Fibroblast of peridontal ligament (primary cell): ENCODE data around the gene LILRB1.
"Not testable (repeated sequence)": the region's sequence is repeated elsewhere in the genome, so short reads cannot be mapped to it uniquely, and the experiment has no call there.

ENCODE experiments used
- DNase-seq: peaks from one replicate; pipeline ENCODE4 v3.0.0-alpha.2; 2010; ENCODE audit errors: extremely low read depth

LILRB1 gene

DNA sequence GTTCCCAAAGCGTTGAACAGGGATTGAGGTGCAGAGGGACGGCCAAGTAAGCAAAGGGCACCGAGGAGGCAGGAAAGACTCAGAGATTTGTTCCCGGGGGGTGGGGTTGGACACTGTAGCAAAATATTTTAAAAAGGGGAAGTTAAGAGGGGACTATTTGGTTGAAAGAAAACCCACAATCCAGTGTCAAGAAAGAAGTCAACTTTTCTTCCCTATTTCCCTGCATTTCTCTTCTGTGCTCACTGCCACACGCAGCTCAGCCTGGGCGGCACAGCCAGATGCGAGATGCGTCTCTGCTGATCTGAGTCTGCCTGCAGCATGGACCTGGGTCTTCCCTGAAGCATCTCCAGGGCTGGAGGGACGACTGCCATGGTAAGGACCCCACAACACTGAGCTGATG lies at the start of gene LILRB1:
TSS of gene LILRB1 (plus strand) at position 223 of the 400 bp plus-strand sequence. CDS start 590 bp downstream, outside the sequence.
- not testable (repeated sequence) for DNase-seq

DNA sequence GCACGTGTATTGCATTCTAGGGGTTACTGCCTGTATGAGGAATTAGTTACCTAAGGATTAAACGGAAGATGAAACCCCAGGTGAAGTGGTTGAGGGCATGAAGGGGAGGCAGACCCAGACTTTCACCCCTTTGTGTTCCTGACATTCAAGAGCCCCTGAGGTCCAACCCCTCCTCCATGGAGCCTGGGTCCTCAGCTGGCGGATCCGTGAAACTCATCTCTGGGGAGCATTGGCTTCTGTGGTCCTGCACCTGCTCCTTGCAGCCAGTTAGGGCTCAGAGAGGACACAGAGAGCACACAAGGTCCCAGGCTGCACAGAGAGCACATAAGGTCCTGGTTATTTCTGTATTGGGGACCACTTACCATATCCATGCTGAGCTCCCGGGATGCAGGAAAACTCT lies 43.9 kb upstream of the LILRB1 start:
- no peak for DNase-seq

DNA sequence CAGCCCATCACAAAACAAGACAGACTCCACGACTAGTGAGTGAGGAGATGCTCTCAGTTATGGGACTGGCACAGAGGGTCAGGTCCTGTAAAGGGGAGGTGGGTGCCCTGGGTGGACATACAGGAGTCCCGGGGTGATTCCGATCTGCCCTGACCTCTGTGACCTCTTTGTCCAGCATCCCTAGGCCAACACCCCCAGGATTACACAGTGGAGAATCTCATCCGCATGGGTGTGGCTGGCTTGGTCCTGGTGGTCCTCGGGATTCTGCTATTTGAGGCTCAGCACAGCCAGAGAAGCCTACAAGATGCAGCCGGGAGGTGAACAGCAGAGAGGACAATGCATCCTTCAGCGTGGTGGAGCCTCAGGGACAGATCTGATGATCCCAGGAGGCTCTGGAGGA lies 43.3 kb upstream of the LILRB1 start:
- DNase-seq: no peak

DNA sequence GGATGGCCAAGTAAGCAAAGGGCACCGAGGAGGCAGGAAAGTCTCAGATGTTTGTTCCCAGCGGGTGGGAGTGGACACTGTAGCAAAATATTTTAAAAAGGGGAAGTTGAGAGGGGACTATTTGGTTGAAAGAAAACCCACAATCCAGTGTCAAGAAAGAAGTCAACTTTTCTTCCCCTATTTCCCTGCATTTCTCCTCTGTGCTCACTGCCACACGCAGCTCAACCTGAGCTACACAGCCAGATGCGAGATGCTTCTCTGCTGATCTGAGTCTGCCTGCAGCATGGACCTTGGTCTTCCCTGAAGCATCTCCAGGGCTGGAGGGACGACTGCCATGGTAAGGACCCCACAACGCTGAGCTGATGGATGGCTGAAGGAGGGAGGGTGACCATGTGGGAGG lies 36.8 kb upstream of the LILRB1 start, which contains the start of gene LILRA1:
TSS of gene LILRA1 (plus strand) at position 188 of the 400 bp plus-strand sequence. CDS start 613 bp downstream, outside the sequence.
- not testable (repeated sequence) for DNase-seq

DNA sequence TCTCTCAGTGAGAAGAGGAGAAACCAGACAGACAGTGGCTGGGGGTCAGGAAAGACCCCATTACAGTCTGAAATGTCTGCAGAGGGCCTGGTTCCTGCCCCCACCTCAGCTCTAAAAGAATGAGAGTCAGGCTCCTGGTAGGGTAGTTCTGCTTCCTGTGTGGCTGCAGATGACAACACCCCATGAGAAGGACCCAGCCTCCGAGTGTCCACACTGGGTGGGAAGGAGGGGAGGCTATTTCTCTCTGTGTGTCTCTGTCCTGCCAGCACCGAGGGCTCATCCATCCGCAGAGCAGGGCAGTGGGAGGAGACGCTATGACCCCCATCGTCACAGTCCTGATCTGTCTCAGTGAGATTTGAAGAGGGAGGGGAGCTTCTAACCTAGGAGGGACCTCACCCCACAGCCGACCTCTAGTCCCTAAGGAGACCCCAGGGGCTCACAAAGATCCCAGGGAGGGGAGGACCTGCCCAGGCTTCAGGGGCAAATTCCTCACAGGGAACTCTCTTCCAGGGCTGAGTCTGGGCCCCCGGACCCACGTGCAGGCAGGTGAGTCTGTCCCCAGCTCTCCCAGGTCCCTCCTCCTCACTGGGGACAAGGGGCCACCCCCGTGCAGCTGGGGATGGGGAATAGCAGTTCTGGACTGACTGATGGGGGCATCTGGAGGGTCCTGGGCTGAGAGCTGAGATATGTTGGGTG lies 36.2 kb upstream of the LILRB1 start:
- not testable (repeated sequence) for DNase-seq

DNA sequence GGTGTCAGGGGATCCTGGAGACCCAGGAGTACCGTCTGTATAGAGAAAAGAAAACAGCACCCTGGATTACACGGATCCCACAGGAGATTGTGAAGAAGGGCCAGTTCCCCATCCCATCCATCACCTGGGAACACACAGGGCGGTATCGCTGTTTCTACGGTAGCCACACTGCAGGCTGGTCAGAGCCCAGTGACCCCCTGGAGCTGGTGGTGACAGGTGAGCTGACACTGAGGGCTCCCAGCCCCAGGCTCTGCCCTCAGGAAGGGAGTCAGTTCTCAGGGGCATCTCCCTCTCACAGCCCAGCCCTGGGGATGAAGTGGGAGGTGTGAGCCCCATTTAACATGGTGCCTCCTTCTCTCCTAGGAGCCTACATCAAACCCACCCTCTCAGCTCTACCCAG lies 35.5 kb upstream of the LILRB1 start:
- no peak for DNase-seq

DNA sequence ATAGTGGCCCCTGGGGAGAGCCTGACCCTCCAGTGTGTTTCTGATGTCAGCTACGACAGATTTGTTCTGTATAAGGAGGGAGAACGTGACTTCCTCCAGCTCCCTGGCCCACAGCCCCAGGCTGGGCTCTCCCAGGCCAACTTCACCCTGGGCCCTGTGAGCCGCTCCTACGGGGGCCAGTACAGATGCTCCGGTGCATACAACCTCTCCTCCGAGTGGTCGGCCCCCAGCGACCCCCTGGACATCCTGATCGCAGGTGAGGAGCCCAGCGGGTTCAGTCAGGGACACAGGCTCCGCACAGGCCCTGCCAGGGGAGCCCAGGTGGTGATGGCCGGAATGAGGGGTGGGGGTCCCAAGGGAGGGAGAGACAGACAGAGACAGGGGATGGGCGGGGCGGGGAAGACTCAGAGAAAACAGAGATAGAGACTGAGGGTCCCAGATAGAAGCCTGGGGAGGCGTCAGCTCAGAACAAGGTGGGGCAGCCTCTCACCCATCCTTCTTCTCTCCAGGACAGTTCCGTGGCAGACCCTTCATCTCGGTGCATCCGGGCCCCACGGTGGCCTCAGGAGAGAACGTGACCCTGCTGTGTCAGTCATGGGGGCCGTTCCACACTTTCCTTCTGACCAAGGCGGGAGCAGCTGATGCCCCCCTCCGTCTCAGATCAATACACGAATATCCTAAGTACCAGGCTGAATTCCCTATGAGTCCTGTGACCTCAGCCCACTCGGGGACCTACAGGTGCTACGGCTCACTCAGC lies 34.4 kb upstream of the LILRB1 start:
- not testable (repeated sequence) for DNase-seq

DNA sequence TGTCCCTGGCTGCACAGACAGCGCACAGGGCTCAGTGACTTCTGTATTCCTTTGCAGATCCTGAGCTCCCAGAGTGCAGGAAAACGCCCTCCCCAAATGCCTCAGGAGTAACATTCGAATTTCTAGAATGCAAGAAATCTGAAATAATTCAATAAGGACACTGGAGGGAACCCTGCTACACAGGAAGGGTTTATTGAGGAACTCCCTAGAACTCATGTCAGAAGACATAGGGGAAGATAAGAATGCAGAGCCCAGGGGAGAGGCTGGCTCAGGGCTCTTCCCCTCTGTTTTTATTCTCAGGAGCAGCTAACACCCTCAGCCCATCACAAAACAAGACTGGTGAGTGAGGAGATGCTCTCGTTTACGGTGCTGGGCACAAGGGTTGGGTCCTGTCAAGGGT lies 30.1 kb upstream of the LILRB1 start:
- DNase-seq: no peak

DNA sequence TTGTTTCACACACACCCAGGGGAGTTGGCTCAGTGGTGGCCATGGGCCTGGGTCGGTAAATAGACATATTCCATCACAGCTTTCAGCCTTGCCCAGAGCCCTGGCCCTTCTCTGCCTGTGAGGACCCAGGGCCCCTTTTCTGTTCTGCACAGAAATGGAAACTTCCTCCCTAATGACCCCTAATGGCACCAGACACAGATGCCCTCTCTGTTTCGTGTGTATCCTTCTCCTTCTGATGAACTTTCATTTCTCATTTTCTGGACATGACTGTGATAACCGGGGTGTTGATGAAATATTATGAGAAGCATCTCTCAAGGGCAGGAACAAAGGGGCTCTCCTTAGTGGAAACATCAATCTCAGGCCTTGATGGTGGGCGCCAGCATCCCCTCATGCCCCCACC lies 24.1 kb upstream of the LILRB1 start:
- no peak for DNase-seq

DNA sequence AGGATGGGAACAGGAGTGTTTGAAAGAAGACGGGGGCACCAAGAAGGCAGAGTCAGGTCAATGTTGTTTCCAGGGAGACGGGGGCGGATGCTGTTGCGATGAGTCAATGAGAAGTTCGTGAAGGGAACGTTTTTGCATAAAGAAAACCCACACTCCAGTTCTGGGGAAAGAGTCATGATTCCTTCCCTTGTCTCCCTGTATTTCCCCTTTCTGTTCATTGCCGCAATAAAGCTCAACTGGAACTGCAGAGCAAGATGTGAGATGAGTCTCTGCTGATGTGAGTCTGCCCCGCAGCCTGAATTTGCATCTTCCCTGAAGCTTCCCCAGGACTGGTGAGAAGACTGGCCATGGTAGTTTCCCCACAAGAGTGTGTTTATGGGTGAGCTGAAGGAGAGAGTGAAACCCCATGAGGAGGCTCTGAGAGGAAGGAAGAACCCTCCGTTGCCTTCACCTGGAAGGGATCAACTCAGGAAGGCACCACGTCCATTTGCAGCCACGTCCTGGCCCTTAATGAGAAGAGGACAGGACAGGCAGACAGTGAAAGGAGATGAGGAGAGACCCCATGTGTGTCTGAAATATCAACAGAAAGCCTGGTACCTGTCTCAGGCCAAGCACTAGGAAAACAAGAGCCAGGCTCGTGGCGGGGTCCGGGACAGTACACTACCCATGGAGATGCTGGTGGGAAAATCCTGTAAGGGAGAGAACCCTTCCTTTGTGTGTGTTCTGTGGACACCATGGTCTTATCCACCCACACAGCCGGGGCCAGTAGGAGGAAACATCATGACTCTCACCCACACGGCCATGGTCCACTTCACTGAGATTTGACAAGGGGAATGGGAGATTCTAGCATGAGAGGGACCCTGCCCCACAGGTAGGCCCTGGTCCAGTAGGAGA lies 23.1 kb upstream of the LILRB1 start:
- no peak for DNase-seq

DNA sequence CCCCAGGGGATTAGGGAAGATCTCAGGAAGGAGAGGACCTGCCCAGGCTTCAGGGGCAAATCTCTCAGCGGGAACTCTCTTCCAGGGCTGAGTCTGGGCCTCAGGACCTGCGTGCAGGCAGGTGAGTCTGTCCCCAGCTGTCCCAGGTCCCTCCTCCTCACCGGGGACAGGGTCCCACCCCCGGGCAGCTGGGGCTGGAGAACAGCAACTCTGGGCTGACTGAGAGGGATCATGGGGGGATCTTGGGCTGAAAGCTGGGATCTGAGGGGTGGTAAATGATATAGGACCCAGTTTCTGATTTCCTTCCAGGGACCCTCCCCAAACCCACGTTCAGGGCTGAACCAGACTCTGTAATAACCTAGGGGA lies 22.5 kb upstream of the LILRB1 start:
- no peak for DNase-seq

DNA sequence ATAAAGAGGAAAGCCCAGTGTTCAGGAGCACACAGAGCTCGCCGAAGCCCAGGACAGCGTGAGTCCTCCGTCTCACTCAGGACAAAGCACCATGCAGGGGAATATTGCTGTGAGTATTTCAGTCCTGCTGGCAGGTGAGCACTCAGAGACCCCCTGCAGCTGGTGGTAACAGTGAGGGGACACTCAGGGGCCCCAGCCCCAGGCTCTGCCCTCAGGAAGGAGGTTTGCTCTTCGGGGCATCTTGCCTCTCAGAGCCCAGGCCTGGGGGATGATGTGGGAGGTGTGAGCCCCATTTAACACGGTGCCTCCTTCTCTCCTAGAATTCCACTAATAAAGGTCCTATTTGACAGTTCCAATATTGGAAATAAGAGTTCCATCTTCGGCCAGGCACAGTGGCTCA lies 22.1 kb upstream of the LILRB1 start:
- no peak for DNase-seq

DNA sequence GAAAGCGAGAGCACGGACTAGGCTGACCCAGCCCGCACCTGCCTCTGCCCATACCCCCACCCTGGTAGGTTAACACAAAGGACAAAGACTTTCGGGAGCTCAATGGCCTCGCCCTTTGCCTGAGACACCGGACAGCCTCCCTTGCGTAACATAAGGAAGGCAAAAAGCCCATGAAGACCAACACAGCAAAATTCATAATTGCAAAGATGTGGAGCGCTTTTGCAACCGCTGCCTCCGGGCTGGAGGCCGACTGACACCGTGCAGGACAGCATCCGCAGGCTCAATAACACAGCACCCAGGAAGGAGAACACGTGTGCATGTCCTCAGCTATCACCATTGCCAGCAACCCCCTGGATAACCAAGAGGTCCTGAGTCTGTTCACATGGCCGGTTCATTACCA lies 21.5 kb upstream of the LILRB1 start:
- DNase-seq: no peak

DNA sequence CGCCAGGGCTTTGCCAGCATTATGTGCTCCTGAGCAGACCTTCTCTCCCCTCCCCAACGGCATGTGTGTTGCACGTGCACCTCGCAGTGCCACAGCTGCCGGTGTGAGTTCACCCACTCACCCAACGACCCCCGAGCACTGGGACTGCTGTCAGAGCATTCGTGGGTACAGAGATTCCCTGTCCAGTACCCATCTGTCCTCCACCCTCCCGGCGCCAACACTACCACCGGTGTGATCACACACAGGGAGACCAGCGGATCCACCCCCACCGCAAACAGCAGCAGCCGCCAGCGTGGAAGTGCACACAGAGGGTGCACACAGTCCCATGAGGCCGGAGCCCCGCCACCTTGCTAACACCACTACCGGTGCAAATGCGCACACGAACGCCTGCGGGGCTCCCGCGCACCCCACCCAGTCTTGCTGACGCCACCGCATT lies 20.9 kb upstream of the LILRB1 start:
- no peak for DNase-seq

DNA sequence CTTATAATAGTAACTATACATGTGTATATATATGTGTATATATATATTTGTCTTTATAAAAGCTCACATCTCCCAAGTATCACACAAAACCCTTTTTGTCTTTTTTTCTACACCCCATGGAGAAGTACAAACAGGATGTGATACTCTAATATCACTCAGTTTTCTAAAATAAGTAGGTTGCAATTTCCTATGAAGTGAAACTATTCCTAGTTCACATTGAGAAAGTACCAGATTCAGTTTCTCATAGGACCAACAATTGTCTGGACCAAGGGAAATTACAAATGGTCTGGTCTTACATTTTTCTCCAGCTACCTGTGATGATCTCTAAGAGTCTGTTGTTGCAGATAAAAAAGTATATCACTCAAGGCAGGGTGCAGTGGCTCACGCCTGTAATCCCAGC lies 17.9 kb upstream of the LILRB1 start:
- DNase-seq: no peak

DNA sequence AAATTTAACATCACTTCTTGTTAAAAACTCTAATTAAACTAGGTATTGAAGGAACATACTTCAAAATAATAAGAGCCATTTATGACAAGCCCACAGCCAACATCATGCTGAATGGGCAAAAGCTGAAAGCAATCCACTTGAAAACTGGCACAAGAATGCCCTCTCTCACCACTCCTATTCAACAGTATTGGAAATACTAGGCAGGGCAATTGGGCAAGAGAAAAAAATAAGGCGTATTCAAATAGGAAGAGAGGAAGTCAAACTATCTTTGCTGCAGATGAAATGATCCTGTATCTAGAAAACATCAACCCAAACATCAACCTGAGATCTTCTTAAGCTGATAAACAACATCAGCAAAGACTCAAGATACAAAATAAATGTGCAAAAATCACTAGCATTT lies 15.6 kb upstream of the LILRB1 start:
- DNase-seq: no peak

DNA sequence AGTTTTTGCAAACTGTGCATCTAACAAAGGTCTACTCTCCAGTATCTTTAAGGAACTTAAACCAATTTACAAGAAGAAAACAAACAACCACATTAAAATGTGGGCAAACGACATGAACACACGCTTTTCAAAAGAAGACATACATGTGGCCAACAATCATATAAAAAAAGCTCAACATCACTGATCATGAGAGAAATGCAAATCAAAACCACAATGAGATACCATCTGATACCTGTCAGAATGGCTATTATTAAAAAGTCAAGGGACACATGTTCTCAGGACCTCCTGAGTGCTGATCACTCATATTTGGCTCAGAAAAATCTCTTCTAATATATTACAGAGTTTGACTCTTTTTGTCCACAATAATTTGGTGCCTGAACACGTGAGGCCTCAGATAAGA lies 14.2 kb upstream of the LILRB1 start:
- no peak for DNase-seq

DNA sequence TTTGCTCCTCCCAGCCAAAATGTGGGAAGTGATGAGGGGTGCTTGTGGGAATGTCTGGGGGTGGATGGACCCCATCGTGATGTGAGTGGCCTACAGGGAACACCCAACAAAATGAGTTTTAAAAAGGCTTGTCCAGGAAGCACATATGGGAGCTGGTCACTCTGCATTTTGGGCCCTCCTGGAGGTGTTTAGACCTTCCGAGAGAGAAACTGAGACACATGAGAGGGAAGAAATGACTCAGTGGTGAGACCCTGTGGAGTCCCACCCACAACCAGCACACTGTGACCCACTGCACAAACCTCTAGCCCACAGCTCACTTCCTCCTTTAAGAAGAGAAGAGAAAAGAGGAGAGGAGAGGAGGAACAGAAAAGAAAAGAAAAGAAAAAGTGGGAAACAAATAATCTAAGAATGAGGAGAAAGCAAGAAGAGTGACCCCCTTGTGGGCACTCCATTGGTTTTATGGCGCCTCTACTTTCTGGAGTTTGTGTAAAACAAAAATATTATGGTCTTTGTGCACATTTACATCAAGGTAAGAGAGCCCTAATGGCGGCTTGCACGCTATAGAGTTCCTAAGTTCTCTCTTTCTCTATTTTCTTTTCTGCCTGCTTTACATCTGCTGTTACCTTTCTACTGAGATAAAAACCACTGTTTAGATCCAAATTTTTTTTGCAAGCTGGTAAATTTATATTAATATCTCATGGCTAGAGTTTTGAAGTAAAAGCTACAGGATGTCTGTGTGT lies 13.3 kb upstream of the LILRB1 start:
- DNase-seq: no peak

DNA sequence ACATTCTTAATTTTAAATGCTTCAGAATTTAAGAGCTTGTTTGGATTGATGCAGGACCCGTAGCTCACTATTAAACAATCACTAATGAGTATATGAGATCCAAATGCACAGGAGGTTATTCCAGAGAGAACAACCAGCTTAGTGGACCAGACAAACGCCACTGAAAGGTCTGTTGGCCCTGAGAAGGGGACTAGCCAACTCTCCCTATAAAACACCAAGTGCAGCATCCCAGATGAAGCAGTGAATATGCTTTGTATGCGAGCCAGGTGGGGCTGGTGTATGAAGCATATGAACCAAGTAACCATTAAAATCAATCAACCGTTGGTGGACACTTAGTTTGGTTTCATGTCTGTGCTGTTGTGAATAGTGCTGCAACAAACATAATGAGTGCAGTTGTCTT lies 9.8 kb upstream of the LILRB1 start:
- DNase-seq: no peak

DNA sequence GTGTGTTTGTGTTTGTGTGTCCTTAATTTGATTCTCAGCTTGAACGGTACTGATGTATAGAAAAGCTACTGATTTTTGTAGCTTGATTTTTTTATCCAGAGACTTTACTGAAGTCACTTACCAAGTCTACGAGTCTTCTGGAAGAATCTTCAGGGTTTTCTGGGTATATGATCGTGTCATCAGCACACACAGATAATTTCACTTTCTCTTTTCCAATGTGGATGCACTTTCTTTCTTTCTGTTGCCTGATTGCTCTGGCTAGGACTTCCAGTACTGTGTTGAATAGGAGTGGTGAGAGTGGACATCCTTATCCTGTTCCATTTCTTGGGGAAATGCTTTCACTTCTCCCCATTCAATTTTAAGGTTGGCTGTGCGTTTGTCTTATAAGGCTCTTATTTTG lies 7.9 kb upstream of the LILRB1 start:
- no peak for DNase-seq

DNA sequence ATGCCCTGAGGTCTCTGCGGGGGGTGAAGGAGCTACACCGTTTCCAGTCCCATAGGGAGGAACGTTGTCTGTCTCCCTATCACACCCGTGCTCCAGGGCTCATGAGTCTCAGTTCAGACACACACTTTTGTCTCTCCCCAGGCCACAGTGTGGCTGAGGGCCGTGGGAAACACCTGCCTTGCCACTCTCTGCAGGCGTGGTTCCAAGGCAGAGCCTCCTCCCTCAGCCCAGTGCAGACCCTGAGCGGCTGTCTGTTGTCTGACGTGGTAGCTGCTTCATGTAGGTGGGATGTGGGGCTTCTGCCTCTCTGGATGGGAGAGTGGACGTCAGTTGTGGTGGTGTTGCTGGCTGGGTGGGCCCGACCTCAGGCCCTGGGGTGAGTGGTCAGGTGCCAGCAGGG lies 6.0 kb upstream of the LILRB1 start:
- DNase-seq: not testable (repeated sequence)
